ENCODE measurements around the gene EPHX1.
"Not testable (repeated sequence)": the region's sequence is repeated elsewhere in the genome, so short reads cannot be mapped to it uniquely, and the experiment has no call there.

Gene EPHX1

GRCh38 chr1:225816643-225817538 is 7.0 kb downstream of the EPHX1 start:
- DNase-seq (ENCODE audit: low read depth) = no peak

GRCh38 chr1:225817611-225818061 is 7.7 kb downstream of the EPHX1 start:
- DNase-seq (ENCODE audit: low read depth) = no peak

GRCh38 chr1:225818229-225818628 is 8.3 kb downstream of the EPHX1 start:
- no peak for DNase-seq (ENCODE audit: low read depth)

GRCh38 chr1:225819346-225820192 is 9.6 kb downstream of the EPHX1 start:
- no peak for DNase-seq (ENCODE audit: low read depth)

GRCh38 chr1:225820522-225821120 is 10.7 kb downstream of the EPHX1 start:
- DNase-seq (ENCODE audit: low read depth) = no peak

GRCh38 chr1:225822655-225823403 is 12.9 kb downstream of the EPHX1 start:
- DNase-seq (ENCODE audit: low read depth) = no peak

- DNase-seq (ENCODE audit: low read depth) = no peak
Observed at GRCh38 chr1:225823811-225824261, 13.9 kb downstream of the EPHX1 start.

GRCh38 chr1:225824533-225824941 is 14.6 kb downstream of the EPHX1 start:
- DNase-seq (ENCODE audit: low read depth) = no peak

- DNase-seq (ENCODE audit: low read depth) = no peak
Observed at GRCh38 chr1:225825078-225825477, 15.2 kb downstream of the EPHX1 start.

GRCh38 chr1:225825607-225826007 is 15.7 kb downstream of the EPHX1 start:
- no peak for DNase-seq (ENCODE audit: low read depth)

- no peak for DNase-seq (ENCODE audit: low read depth)
Observed at GRCh38 chr1:225827076-225827475, 17.2 kb downstream of the EPHX1 start.

GRCh38 chr1:225828706-225829345 is 18.9 kb downstream of the EPHX1 start:
- no peak for DNase-seq (ENCODE audit: low read depth)

GRCh38 chr1:225830841-225831240 is 20.9 kb downstream of the EPHX1 start:
- DNase-seq (ENCODE audit: low read depth) = no peak

GRCh38 chr1:225834417-225835329 is 24.7 kb downstream of the EPHX1 start:
- DNase-seq (ENCODE audit: low read depth) = no peak

GRCh38 chr1:225835856-225836255 is 25.9 kb downstream of the EPHX1 start:
- no peak for DNase-seq (ENCODE audit: low read depth)

GRCh38 chr1:225836296-225836695 is 26.4 kb downstream of the EPHX1 start:
- not testable (repeated sequence) for DNase-seq (ENCODE audit: low read depth)

GRCh38 chr1:225838793-225839192 is 28.9 kb downstream of the EPHX1 start:
- no peak for DNase-seq (ENCODE audit: low read depth)

GRCh38 chr1:225840223-225840610 is 30.3 kb downstream of the EPHX1 start:
- DNase-seq (ENCODE audit: low read depth) = no peak

- DNase-seq (ENCODE audit: low read depth) = no peak
Observed at GRCh38 chr1:225840713-225841112, 30.8 kb downstream of the EPHX1 start.

GRCh38 chr1:225842074-225842473 is 32.1 kb downstream of the EPHX1 start:
- DNase-seq (ENCODE audit: low read depth) = no peak

Data from stimulated activated CD8-positive, alpha-beta memory T cell treated with anti-CD3 and anti-CD28 coated beads, Interleukin-4, amount 100 ng/mL, for 24 hours (primary cell).